IMR-90 (cell line): ENCODE results near the gene ST8SIA6. TPM values are rescaled to one million over a fixed set of nuclear protein-coding genes. Genes with fewer than 3 reads are reported as not detected.

Experiments used
- ATAC-seq: fragments of 200-7000 bp; cut with Tn5 transposase; 2 replicates; pipeline ENCODE4 v1.9.1; 2020; ENCODE audit warnings: low read depth, mild to moderate bottlenecking, moderate library complexity
- BruUV-seq: library from RNA; stranded (reverse); fragments of 400-500 nt; replicated peaks from 2 replicates; lab custom pipeline; 2021; lab: Mats Ljungman, UMichigan
- CTCF ChIA-PET: fragments of 300-600 bp; formaldehyde crosslinking; extraction: SDS; loops from one replicate; lab custom pipeline; 2021; ENCODE audit warnings: antibody characterized with exemption; lab: Yijun Ruan, JAX
- POLR2A ChIA-PET: fragments of 300-600 bp; sonication (Branson Sonifier 250); formaldehyde crosslinking; loops from one replicate; lab custom pipeline; 2022; ENCODE audit warnings: antibody characterized with exemption; ENCODE audit not compliant: unreplicated experiment; lab: Charles Lee
- DNase-seq: peaks from one replicate; pipeline ENCODE4 v3.0.0; 2013
- H2AFZ ChIP-seq: replicated peaks from 2 replicates; pipeline ENCODE3; 2013; ENCODE audit warnings: low read length, mild to moderate bottlenecking; ENCODE audit not compliant: poor library complexity
- H2AK5ac ChIP-seq: 2 replicates; pipeline ENCODE4 v1.6.1; 2013; ENCODE audit warnings: low read depth, low read length, inconsistent platforms
- H2AK9ac ChIP-seq: replicated peaks from 2 replicates; pipeline ENCODE3; 2013; ENCODE audit warnings: mild to moderate bottlenecking, low read depth, low read length, moderate library complexity; ENCODE audit not compliant: poor library complexity
- H2BK120ac ChIP-seq: 2 replicates; pipeline ENCODE4 v1.6.1; 2013; ENCODE audit warnings: low read depth, low read length, inconsistent platforms
- H2BK15ac ChIP-seq: 3 replicates; pipeline ENCODE4 v1.6.1; 2013; ENCODE audit warnings: low read depth, low read length, inconsistent platforms
- H2BK20ac ChIP-seq: 2 replicates; pipeline ENCODE4 v1.6.1; 2013; ENCODE audit warnings: low read depth, mild to moderate bottlenecking, inconsistent platforms, low read length, moderate library complexity
- H2BK5ac ChIP-seq: 2 replicates; pipeline ENCODE4 v1.6.1; 2013; ENCODE audit warnings: mild to moderate bottlenecking, low read depth, low read length, inconsistent platforms; ENCODE audit not compliant: poor library complexity, severe bottlenecking
- H3K14ac ChIP-seq: replicated peaks from 2 replicates; pipeline ENCODE4 v1.6.1; 2013; ENCODE audit warnings: low read depth, low read length, inconsistent platforms
- H3K18ac ChIP-seq: 2 replicates; pipeline ENCODE4 v1.6.1; 2013; ENCODE audit warnings: low read depth, low read length, control low read depth
- H3K23ac ChIP-seq: 2 replicates; pipeline ENCODE4 v1.6.1; 2013; ENCODE audit warnings: low read depth, low read length, inconsistent platforms
- H3K27ac ChIP-seq: 2 replicates; pipeline ENCODE4 v1.5.1; 2013; ENCODE audit warnings: mild to moderate bottlenecking, control low read depth, low read length; ENCODE audit not compliant: insufficient read depth
- H3K27me3 ChIP-seq: 2 replicates; pipeline ENCODE4 v1.6.1; 2013; ENCODE audit warnings: low read length; ENCODE audit not compliant: control insufficient read depth, insufficient read depth
- H3K36me3 ChIP-seq: 2 replicates; pipeline ENCODE4 v1.6.1; 2013; ENCODE audit warnings: low read length, mixed read lengths; ENCODE audit not compliant: control insufficient read depth, insufficient read depth
- H3K4ac ChIP-seq: 2 replicates; pipeline ENCODE4 v1.6.1; 2013; ENCODE audit warnings: low read depth, low read length, inconsistent platforms
- H3K4me1 ChIP-seq: 2 replicates; pipeline ENCODE4 v1.6.1; 2013; ENCODE audit warnings: low read length, mixed read lengths; ENCODE audit not compliant: control insufficient read depth, insufficient read depth
- H3K4me2 ChIP-seq: 2 replicates; pipeline ENCODE4 v1.6.1; 2013; ENCODE audit warnings: low read depth, mild to moderate bottlenecking, control low read depth, low read length, moderate library complexity
- H3K4me3 ChIP-seq: 2 replicates; pipeline ENCODE4 v1.5.1; 2013; ENCODE audit warnings: low read depth, mild to moderate bottlenecking, control low read depth, low read length, moderate library complexity; ENCODE audit not compliant: insufficient read depth
- H3K56ac ChIP-seq: 2 replicates; pipeline ENCODE4 v1.6.1; 2013; ENCODE audit warnings: low read length, inconsistent platforms; ENCODE audit not compliant: insufficient read depth; ENCODE audit errors: extremely low read depth
- H3K79me1 ChIP-seq, 2 experiments: 2 replicates each; pipeline ENCODE4 v1.6.1; 2013; ENCODE audit warnings: low read length in 2 of 2, inconsistent platforms in 1 of 2, low read depth in 1 of 2
- H3K9ac ChIP-seq: 2 replicates; pipeline ENCODE4 v1.6.1; 2013; ENCODE audit warnings: low read depth, low read length, control low read depth
- H3K9me1 ChIP-seq: 2 replicates; pipeline ENCODE4 v1.6.1; 2013; ENCODE audit warnings: low read length, inconsistent platforms; ENCODE audit not compliant: insufficient read depth
- H3K9me3 ChIP-seq: 2 replicates; pipeline ENCODE4 v1.6.1; 2013; ENCODE audit warnings: low read length; ENCODE audit not compliant: control insufficient read depth, insufficient read depth
- H4K20me1 ChIP-seq: 2 replicates; pipeline ENCODE4 v1.6.1; 2013; ENCODE audit warnings: low read length, inconsistent platforms; ENCODE audit not compliant: insufficient read depth
- H4K5ac ChIP-seq: 2 replicates; pipeline ENCODE4 v1.6.1; 2013; ENCODE audit warnings: mild to moderate bottlenecking, low read depth, low read length, control low read depth
- H4K8ac ChIP-seq, 2 experiments: 2 replicates each; pipeline ENCODE4 v1.6.1; 2013; ENCODE audit warnings: low read depth in 2 of 2, low read length in 2 of 2, control low read depth in 1 of 2, inconsistent platforms in 1 of 2
- H4K91ac ChIP-seq: 2 replicates; pipeline ENCODE4 v1.6.1; 2013; ENCODE audit warnings: low read depth, low read length, inconsistent platforms; ENCODE audit not compliant: insufficient read depth
- BHLHE40 ChIP-seq: fragments of 150-350 bp; IDR thresholded peaks from 2 replicates; pipeline ENCODE4 v1.6.1; 2016; ENCODE audit warnings: mild to moderate bottlenecking, low read depth, low read length
- CEBPB ChIP-seq: IDR thresholded peaks from 2 replicates; pipeline ENCODE4 v1.6.1; 2012; ENCODE audit warnings: low read depth, low read length, improper control_type of control experiment
- CHD1 ChIP-seq: IDR thresholded peaks from 2 replicates; pipeline ENCODE4 v1.6.1; 2012; ENCODE audit warnings: low read depth, low read length, improper control_type of control experiment
- FOS ChIP-seq: fragments of 150-350 bp; IDR thresholded peaks from 2 replicates; pipeline ENCODE4 v1.6.1; 2016; ENCODE audit warnings: low read depth, low read length
- MAFK ChIP-seq: IDR thresholded peaks from 2 replicates; pipeline ENCODE4 v1.6.1; 2012; ENCODE audit warnings: low read depth, low read length, improper control_type of control experiment
- MAZ ChIP-seq: IDR thresholded peaks from 2 replicates; pipeline ENCODE4 v1.6.1; 2012; ENCODE audit warnings: low read depth, mild to moderate bottlenecking, low read length, improper control_type of control experiment, moderate library complexity, borderline replicate concordance
- MXI1 ChIP-seq: IDR thresholded peaks from 2 replicates; pipeline ENCODE4 v1.6.1; 2012; ENCODE audit warnings: low read depth, mild to moderate bottlenecking, low read length, moderate library complexity, borderline replicate concordance
- POLR2A ChIP-seq: IDR thresholded peaks from 2 replicates; pipeline ENCODE4 v1.6.1; 2012; ENCODE audit warnings: mild to moderate bottlenecking, low read depth, low read length
- RAD21 ChIP-seq: IDR thresholded peaks from 2 replicates; pipeline ENCODE4 v1.6.1; 2012; ENCODE audit warnings: low read length, improper control_type of control experiment
- RCOR1 ChIP-seq: IDR thresholded peaks from 2 replicates; pipeline ENCODE4 v1.6.1; 2012; ENCODE audit warnings: mild to moderate bottlenecking, low read length, improper control_type of control experiment; ENCODE audit not compliant: insufficient replicate concordance
- RFX5 ChIP-seq: IDR thresholded peaks from 2 replicates; pipeline ENCODE4 v1.8.0; 2012; ENCODE audit warnings: low read depth, mild to moderate bottlenecking, low read length, moderate library complexity
- SMC3 ChIP-seq: fragments of 150-350 bp; IDR thresholded peaks from 2 replicates; pipeline ENCODE4 v1.6.1; 2016; ENCODE audit warnings: low read depth, mild to moderate bottlenecking, antibody characterized with exemption, low read length, moderate library complexity
- WGBS, 2 experiments: methylation state at CpG; one replicate each; pipeline versions ENCODE4 v1.1.5 to v1.1.7; 2013; ENCODE audit warnings: missing lambda C conversion rate in 2 of 2; ENCODE audit not compliant: insufficient read length in 1 of 2; ENCODE audit errors: extremely low coverage in 2 of 2; 5-methylcytosine and 5-hydroxymethylcytosine counted together
- dilution Hi-C: fragments of 300-500 bp; cut with HindIII; formaldehyde crosslinking; loops from one replicate; pipeline ENCODE4 v1.14.3; 2018; ENCODE audit warnings: low sequenced_read_pairs; ENCODE audit not compliant: unreplicated experiment
- in situ Hi-C: fragments of 300-500 bp; cut with MboI; formaldehyde crosslinking; loops from 3 replicates; pipeline ENCODE4 v1.14.3; 2019; ENCODE audit warnings: low sequenced_read_pairs, inconsistent platforms, mixed read lengths
- intact Hi-C: fragments of 100-400 bp; cut with micrococcal nuclease; formaldehyde crosslinking; loops from 2 replicates; pipeline ENCODE4 v1.10.0; 2022
- polyA plus RNA-seq, 3 experiments: library from polyadenylated mRNA; depleted of rRNA; stranded (reverse); fragments of >200 nt; gene quantifications; 2 replicates each; pipeline ENCODE4 v1.2.3, GENCODE V29; 2012; ENCODE audit warnings: low replicate concordance in 1 of 3
- total RNA-seq: library from RNA; depleted of rRNA; stranded (reverse); fragments of >200 nt; gene quantifications from 2 replicates; pipeline ENCODE4 v1.2.3, GENCODE V29; 2012
- TF ChIP-seq, protein P1 (sequence below): fragments of 150-350 bp; IDR thresholded peaks from 2 replicates; pipeline ENCODE4 v1.6.1; 2017; ENCODE audit warnings: mild to moderate bottlenecking, antibody characterized with exemption, low read length, low read depth
- TF ChIP-seq, protein P2 (sequence below): conservative IDR thresholded peaks from 2 replicates; pipeline ENCODE4 v1.5.1; 2012; ENCODE audit warnings: mild to moderate bottlenecking, low read depth, low read length, improper control_type of control experiment
- TF ChIP-seq, protein P3 (sequence below): fragments of 150-350 bp; IDR thresholded peaks from 2 replicates; pipeline ENCODE4 v1.6.1; 2016; ENCODE audit warnings: low read depth, mild to moderate bottlenecking, low read length, moderate library complexity, borderline replicate concordance

ST8SIA6 gene
- total and polyA plus RNA-seq, 2 of the 4 experiments (the other 2 are of a cell fraction): 0.10 to 0.18 TPM

DNA sequence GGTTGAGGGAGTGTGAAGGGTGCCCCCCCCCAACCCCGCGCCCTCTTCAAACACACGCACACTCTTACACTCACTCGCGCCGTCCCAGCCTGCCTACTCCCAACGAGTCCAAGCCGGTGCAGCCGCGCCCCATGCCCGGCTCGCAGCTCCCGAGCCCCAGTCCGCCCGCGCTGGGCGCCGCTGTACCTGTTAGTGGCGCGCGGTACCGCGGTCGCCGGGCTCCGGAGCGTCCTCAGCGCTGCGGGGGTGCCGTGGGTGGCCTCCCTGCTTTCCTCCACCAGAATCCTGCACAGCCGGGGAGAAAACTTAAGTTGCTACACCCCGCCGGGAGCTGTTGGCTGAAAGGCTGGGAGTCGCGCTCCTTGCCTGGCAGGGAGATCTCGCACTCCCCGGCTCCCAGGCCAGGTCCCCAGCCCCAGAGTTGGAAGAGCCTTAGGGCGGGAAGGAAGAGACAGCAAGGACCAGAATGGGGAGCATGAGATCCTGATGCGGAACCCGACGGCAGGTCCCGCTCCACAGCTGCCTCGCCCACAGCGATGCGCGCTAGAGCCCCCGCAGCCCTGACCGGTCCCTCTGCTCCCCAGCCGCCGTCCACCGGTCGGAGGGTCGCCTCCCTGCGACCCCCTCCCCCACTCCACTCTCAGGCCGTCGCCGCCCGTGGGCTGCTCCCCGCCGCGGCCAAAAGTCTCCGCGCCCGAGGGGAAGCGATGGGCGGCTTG, 863 bp downstream of the ST8SIA6 start:
- Histone ChIP-seq H3K9ac (no peak overlapping the region), H3K23ac (no peak overlapping the region), H3K18ac (no peak overlapping the region), H3K56ac (no peak overlapping the region), H3K9me3 (peaks cover 15% of the 10 kb centered on the region), H3K14ac (no peak overlapping the region), H2BK15ac (no peak overlapping the region), H2BK5ac (no peak overlapping the region), H4K5ac (no peak overlapping the region), H2AK5ac (no peak overlapping the region), H4K91ac (no peak overlapping the region), H3K27ac (no peak overlapping the region), H4K8ac (no peak overlapping the region), H2BK20ac (no peak overlapping the region), H3K4me1 (peaks cover 2% of the 10 kb centered on the region; the same call in 1 of the 2 replicates), H3K79me1 (no peaks in the 10 kb centered on the region), H3K4ac (no peak overlapping the region), H2BK120ac (no peak overlapping the region), H2AK9ac (no peak overlapping the region), H3K4me2 (peak overlapping the region; percentile 88), H3K4me3 (peak overlapping the region; percentile 52), H4K20me1 (no peaks in the 10 kb centered on the region), H3K27me3 (peaks cover 10% of the 10 kb centered on the region; the same call in 1 of the 2 replicates), H3K36me3 (no peaks in the 10 kb centered on the region), H2AFZ (peak overlapping the region; percentile 87), H3K9me1 (no peaks in the 10 kb centered on the region)
- peak; percentile 40 for ATAC-seq
- intact Hi-C loops (loop anchor here (5.0 kb wide), 1 partner anchor 144 kb away; no protein-coding TSS in a partner anchor), in situ Hi-C loops (no loop called here), dilution Hi-C loops (no loop called here)
- CTCF ChIA-PET: interaction anchor here (0.6 to 1.0 kb wide), 3 partner anchors 9 to 1595 kb away, joined by 3 to 4 read pairs (median 3); no protein-coding TSS in a partner anchor
- POLR2A ChIA-PET: no interaction called here
- no peak for TF ChIP-seq MAZ
- no peak for TF ChIP-seq RAD21
- TF ChIP-seq, protein P1, sequence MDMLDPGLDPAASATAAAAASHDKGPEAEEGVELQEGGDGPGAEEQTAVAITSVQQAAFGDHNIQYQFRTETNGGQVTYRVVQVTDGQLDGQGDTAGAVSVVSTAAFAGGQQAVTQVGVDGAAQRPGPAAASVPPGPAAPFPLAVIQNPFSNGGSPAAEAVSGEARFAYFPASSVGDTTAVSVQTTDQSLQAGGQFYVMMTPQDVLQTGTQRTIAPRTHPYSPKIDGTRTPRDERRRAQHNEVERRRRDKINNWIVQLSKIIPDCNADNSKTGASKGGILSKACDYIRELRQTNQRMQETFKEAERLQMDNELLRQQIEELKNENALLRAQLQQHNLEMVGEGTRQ: no peak
- TF ChIP-seq RFX5: no peak
- no peak for TF ChIP-seq FOS
- TF ChIP-seq MXI1: no peak
- TF ChIP-seq POLR2A: no peak
- TF ChIP-seq RCOR1: no peak
- TF ChIP-seq MAFK: no peak
- no peak for TF ChIP-seq CEBPB
- TF ChIP-seq SMC3: no peak
- no peak for TF ChIP-seq CHD1
- TF ChIP-seq, protein P2, sequence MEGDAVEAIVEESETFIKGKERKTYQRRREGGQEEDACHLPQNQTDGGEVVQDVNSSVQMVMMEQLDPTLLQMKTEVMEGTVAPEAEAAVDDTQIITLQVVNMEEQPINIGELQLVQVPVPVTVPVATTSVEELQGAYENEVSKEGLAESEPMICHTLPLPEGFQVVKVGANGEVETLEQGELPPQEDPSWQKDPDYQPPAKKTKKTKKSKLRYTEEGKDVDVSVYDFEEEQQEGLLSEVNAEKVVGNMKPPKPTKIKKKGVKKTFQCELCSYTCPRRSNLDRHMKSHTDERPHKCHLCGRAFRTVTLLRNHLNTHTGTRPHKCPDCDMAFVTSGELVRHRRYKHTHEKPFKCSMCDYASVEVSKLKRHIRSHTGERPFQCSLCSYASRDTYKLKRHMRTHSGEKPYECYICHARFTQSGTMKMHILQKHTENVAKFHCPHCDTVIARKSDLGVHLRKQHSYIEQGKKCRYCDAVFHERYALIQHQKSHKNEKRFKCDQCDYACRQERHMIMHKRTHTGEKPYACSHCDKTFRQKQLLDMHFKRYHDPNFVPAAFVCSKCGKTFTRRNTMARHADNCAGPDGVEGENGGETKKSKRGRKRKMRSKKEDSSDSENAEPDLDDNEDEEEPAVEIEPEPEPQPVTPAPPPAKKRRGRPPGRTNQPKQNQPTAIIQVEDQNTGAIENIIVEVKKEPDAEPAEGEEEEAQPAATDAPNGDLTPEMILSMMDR: no peak
- TF ChIP-seq, protein P3, sequence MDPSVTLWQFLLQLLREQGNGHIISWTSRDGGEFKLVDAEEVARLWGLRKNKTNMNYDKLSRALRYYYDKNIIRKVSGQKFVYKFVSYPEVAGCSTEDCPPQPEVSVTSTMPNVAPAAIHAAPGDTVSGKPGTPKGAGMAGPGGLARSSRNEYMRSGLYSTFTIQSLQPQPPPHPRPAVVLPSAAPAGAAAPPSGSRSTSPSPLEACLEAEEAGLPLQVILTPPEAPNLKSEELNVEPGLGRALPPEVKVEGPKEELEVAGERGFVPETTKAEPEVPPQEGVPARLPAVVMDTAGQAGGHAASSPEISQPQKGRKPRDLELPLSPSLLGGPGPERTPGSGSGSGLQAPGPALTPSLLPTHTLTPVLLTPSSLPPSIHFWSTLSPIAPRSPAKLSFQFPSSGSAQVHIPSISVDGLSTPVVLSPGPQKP: no peak
- no peak for TF ChIP-seq BHLHE40
- no TSS peak for BruUV-seq
- DNase-seq: no peak
- 0% methylated on average over 16 of the region's 66 CpGs; no CpG with 5 or more reads in 1 of the 2 experiments for WGBS, 2 experiments
